ENCODE data around the gene METTL27.

DNA sequence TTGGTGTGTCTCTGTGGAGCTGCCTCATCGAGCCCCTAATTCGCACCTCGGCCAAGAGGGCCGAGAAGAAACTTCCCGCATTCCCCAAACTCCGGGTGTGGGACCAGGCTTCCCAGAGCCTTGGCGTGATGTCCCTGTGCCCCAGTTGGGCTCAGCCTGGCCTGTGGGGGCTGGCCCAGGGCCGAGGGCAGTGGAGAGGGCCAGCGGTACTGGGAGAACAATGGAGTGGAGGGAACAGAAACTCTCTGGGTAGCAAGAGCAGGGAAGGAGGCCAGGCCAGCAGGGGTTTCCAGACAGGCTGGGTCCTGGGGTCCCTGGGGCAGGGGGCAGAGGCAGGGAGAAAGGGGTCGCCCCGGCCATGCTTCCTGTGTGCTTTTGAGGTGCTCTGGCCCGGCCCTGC, 34.7 kb upstream of the METTL27 start:
- TF ChIP-seq CTCF (IDR thresholded peaks at IDR 0.05) (no peak), POLR2A (IDR thresholded peaks at IDR 0.05) (no peak), POLR2AphosphoS5 (IDR thresholded peaks at IDR 0.05) (no peak)

All from transverse colon (tissue), 4 donors.